HL-60 (cell line): ENCODE data around the gene GRIP2.

Experiments
- POLR2AphosphoS5 ChIP-seq: IDR thresholded peaks from 2 replicates; pipeline ENCODE4 v1.6.1; 2012; ENCODE audit warnings: low read depth
- TF ChIP-seq, protein P1 (sequence below): IDR thresholded peaks from one replicate; pipeline ENCODE4 v1.5.1; 2011; ENCODE audit warnings: low read length, control low read depth, inconsistent platforms; ENCODE audit not compliant: insufficient read depth
- TF ChIP-seq, protein P2 (sequence below): IDR thresholded peaks from 2 replicates; pipeline ENCODE4 v1.6.1; 2012; ENCODE audit warnings: low read depth; ENCODE audit not compliant: insufficient replicate concordance

DNA sequence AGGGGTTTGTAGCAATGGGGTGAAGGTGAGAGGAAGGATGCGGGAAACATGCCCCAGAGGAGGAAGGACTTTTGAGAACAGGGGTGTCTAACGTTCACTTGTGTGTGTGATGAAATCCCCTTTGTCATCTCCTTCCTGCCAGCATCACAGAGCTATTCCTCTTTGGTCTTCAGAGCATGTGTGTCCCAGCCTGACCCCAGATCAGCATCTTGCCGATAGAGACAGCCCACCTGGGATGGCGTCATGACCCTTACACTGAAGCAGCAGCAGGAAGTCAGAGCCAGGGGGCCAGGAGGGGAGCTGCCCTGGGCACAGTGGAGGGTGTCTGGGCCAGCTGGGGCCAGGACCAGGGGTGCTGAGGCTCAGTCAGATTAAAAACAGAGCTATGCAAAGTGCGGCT, 29.9 kb upstream of the GRIP2 start:
- TF ChIP-seq POLR2AphosphoS5: no peak
- TF ChIP-seq, protein P1, sequence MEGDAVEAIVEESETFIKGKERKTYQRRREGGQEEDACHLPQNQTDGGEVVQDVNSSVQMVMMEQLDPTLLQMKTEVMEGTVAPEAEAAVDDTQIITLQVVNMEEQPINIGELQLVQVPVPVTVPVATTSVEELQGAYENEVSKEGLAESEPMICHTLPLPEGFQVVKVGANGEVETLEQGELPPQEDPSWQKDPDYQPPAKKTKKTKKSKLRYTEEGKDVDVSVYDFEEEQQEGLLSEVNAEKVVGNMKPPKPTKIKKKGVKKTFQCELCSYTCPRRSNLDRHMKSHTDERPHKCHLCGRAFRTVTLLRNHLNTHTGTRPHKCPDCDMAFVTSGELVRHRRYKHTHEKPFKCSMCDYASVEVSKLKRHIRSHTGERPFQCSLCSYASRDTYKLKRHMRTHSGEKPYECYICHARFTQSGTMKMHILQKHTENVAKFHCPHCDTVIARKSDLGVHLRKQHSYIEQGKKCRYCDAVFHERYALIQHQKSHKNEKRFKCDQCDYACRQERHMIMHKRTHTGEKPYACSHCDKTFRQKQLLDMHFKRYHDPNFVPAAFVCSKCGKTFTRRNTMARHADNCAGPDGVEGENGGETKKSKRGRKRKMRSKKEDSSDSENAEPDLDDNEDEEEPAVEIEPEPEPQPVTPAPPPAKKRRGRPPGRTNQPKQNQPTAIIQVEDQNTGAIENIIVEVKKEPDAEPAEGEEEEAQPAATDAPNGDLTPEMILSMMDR: no peak
- TF ChIP-seq, protein P2, sequence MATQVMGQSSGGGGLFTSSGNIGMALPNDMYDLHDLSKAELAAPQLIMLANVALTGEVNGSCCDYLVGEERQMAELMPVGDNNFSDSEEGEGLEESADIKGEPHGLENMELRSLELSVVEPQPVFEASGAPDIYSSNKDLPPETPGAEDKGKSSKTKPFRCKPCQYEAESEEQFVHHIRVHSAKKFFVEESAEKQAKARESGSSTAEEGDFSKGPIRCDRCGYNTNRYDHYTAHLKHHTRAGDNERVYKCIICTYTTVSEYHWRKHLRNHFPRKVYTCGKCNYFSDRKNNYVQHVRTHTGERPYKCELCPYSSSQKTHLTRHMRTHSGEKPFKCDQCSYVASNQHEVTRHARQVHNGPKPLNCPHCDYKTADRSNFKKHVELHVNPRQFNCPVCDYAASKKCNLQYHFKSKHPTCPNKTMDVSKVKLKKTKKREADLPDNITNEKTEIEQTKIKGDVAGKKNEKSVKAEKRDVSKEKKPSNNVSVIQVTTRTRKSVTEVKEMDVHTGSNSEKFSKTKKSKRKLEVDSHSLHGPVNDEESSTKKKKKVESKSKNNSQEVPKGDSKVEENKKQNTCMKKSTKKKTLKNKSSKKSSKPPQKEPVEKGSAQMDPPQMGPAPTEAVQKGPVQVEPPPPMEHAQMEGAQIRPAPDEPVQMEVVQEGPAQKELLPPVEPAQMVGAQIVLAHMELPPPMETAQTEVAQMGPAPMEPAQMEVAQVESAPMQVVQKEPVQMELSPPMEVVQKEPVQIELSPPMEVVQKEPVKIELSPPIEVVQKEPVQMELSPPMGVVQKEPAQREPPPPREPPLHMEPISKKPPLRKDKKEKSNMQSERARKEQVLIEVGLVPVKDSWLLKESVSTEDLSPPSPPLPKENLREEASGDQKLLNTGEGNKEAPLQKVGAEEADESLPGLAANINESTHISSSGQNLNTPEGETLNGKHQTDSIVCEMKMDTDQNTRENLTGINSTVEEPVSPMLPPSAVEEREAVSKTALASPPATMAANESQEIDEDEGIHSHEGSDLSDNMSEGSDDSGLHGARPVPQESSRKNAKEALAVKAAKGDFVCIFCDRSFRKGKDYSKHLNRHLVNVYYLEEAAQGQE: no peak
